HCT116 (cell line): Measurements from ENCODE around the gene GRID2.

Experiments used
- CBX3 ChIP-seq: IDR thresholded peaks from 2 replicates; pipeline ENCODE4 v1.6.1; 2012; ENCODE audit warnings: low read depth
- ELF1 ChIP-seq: IDR thresholded peaks from 2 replicates; pipeline ENCODE4 v1.6.1; 2012; ENCODE audit warnings: low read depth, borderline replicate concordance
- EZH2phosphoT487 ChIP-seq: fragments of 200-600 bp; IDR thresholded peaks from 2 replicates; pipeline ENCODE4 v1.6.1; 2018; ENCODE audit warnings: antibody characterized with exemption, borderline replicate concordance
- POLR2A ChIP-seq: IDR thresholded peaks from 2 replicates; pipeline ENCODE4 v1.7.0; 2011; ENCODE audit warnings: borderline replicate concordance; ENCODE audit not compliant: insufficient read depth, insufficient read length; ENCODE audit errors: extremely low read depth
- POLR2AphosphoS5 ChIP-seq: IDR thresholded peaks from 2 replicates; pipeline ENCODE4 v1.6.1; 2011; ENCODE audit warnings: mild to moderate bottlenecking, low read depth, low read length, moderate library complexity
- TF ChIP-seq, protein P1 (sequence below), 3 experiments: fragments of 200-600 bp in 1 of 3; sonication (generic) in 1 of 3; IDR thresholded peaks in 2 of 3; conservative IDR thresholded peaks in 1 of 3; 2 replicates each; pipeline ENCODE4 v1.5.1; 2012 to 2017; ENCODE audit warnings: low read depth in 2 of 3, low read length in 2 of 3, antibody characterized with exemption in 1 of 3, borderline replicate concordance in 1 of 3, control low read depth in 1 of 3, mild to moderate bottlenecking in 1 of 3, mixed read lengths in 1 of 3, mixed run types in 1 of 3, moderate library complexity in 1 of 3; ENCODE audit not compliant: insufficient read depth in 1 of 3

GRCh38 chr4:92268642-92269041 lies 35.1 kb upstream of the GRID2 start:
- no peak for TF ChIP-seq POLR2AphosphoS5
- TF ChIP-seq, protein P1, sequence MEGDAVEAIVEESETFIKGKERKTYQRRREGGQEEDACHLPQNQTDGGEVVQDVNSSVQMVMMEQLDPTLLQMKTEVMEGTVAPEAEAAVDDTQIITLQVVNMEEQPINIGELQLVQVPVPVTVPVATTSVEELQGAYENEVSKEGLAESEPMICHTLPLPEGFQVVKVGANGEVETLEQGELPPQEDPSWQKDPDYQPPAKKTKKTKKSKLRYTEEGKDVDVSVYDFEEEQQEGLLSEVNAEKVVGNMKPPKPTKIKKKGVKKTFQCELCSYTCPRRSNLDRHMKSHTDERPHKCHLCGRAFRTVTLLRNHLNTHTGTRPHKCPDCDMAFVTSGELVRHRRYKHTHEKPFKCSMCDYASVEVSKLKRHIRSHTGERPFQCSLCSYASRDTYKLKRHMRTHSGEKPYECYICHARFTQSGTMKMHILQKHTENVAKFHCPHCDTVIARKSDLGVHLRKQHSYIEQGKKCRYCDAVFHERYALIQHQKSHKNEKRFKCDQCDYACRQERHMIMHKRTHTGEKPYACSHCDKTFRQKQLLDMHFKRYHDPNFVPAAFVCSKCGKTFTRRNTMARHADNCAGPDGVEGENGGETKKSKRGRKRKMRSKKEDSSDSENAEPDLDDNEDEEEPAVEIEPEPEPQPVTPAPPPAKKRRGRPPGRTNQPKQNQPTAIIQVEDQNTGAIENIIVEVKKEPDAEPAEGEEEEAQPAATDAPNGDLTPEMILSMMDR (IDR thresholded peaks at IDR 0.05 in 2 of 3, conservative IDR thresholded peaks at IDR 0.05 in 1 of 3; ENCODE audit: borderline replicate concordance in 1 of 3, insufficient read depth in 1 of 3, low read depth in 2 of 3, low read length in 2 of 3): no peak
- no peak for TF ChIP-seq CBX3
- no peak for TF ChIP-seq EZH2phosphoT487
- no peak for TF ChIP-seq POLR2A
- no peak for TF ChIP-seq ELF1
